Adipocyte (in vitro differentiated cells): ENCODE results near the gene COPS9.

Experiments
- DNase-seq: peaks from one replicate; pipeline ENCODE4 v3.0.0-alpha.2; 2015; ENCODE audit warnings: low read depth
- H3K27me3 ChIP-seq: replicated peaks from 2 replicates; pipeline ENCODE4 v1.7.0; 2013; ENCODE audit warnings: mild to moderate bottlenecking, low read length, moderate library complexity; ENCODE audit not compliant: control insufficient read depth, insufficient read depth
- H3K36me3 ChIP-seq: 2 replicates; pipeline ENCODE4 v1.7.0; 2013; ENCODE audit warnings: low read length, mild to moderate bottlenecking, moderate library complexity; ENCODE audit not compliant: control insufficient read depth, insufficient read depth, severe bottlenecking
- H3K4me1 ChIP-seq: 2 replicates; pipeline ENCODE4 v1.7.0; 2013; ENCODE audit warnings: mild to moderate bottlenecking, low read length, moderate library complexity; ENCODE audit not compliant: control insufficient read depth, insufficient read depth
- H3K4me3 ChIP-seq: 2 replicates; pipeline ENCODE4 v1.7.0; 2013; ENCODE audit warnings: mild to moderate bottlenecking, low read length, moderate library complexity
- H3K9ac ChIP-seq: 2 replicates; pipeline ENCODE4 v1.7.0; 2013; ENCODE audit warnings: mild to moderate bottlenecking, low read length, moderate library complexity
- H3K9me3 ChIP-seq: 2 replicates; pipeline ENCODE4 v1.7.0; 2013; ENCODE audit warnings: mild to moderate bottlenecking, low read length, moderate library complexity; ENCODE audit not compliant: control insufficient read depth

COPS9 gene

DNA sequence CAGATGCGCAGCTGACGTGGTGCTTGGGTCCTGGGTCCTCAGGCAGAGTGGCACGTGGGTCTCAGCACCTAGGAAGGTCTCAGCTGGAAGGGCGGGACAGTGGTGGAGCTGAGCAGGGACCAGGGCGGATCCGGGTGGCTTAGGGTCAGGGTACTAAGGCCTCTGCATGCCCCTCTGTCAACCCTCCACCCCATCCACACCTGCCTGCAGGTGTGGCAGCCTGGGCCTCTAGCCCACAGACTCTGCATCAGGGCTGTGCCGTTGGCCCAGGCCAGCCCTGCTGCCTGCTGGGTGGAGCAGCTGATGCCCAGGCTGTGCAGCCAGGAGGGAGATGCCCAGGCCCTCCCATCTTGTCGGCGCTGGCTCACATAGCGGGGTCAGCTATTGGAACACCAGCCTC, 28.9 kb upstream of the COPS9 start:
- no peaks in the 10 kb centered on the region for H3K9me3 ChIP-seq
- no peak for DNase-seq
- H3K4me1 ChIP-seq: no peaks in the 10 kb centered on the region
- peaks cover 39% of the 10 kb centered on the region for H3K27me3 ChIP-seq
- no peak overlapping the region for H3K4me3 ChIP-seq
- no peaks in the 10 kb centered on the region for H3K36me3 ChIP-seq
- no peak overlapping the region for H3K9ac ChIP-seq

DNA sequence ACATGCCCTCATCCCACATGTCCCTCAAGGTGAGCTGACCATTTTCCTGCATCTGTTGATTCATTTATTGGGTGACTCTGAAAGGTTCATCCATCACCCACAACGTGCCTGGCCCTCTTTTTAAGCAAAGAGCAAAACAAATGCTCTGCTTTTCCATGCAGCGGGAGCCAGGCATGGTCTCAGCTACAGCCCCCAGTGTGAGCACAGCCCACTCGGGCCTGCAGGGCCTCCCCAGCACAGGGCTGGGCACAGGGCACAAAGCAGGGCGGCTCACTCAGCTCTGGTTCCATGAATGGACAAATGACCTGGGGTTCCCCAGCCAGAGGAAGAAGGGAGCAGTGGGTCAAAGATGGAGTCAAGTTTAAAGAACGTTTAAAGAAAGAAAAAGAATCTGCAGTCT, 28.5 kb upstream of the COPS9 start:
- Histone ChIP-seq H3K4me1 (no peaks in the 10 kb centered on the region), H3K9me3 (no peaks in the 10 kb centered on the region), H3K36me3 (no peaks in the 10 kb centered on the region), H3K27me3 (peaks cover 38% of the 10 kb centered on the region), H3K9ac (no peak overlapping the region), H3K4me3 (no peak overlapping the region)
- DNase-seq: no peak

DNA sequence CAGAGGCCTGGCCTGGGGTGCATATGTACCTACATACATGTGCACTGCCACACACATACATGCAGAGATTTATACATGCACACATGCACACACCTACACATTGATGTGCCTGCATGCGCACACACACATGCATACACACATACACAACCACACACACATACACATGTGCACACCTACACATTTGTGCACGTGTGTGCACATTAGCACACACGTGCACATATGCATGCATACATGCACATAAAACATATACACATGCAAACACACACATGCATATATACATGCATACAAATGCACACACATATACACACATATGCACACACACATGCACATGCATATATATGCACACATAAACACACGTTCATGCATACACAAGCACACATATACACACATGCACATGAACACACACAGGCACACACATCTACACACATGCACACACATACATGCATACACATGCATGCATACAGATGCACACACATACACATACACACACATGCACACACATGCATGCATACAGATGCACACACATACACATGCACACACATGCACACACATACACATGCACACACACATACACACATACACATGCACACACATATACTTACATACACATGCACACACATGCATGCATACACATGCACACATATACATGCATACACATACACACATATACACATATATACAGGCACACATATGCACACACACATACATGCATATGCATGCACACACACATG, 27.9 kb upstream of the COPS9 start:
- H3K27me3 ChIP-seq: peaks cover 38% of the 10 kb centered on the region
- no peak overlapping the region for H3K4me3 ChIP-seq
- H3K4me1 ChIP-seq: no peaks in the 10 kb centered on the region
- H3K36me3 ChIP-seq: no peaks in the 10 kb centered on the region
- no peak for DNase-seq
- H3K9me3 ChIP-seq: no peaks in the 10 kb centered on the region
- no peak overlapping the region for H3K9ac ChIP-seq

DNA sequence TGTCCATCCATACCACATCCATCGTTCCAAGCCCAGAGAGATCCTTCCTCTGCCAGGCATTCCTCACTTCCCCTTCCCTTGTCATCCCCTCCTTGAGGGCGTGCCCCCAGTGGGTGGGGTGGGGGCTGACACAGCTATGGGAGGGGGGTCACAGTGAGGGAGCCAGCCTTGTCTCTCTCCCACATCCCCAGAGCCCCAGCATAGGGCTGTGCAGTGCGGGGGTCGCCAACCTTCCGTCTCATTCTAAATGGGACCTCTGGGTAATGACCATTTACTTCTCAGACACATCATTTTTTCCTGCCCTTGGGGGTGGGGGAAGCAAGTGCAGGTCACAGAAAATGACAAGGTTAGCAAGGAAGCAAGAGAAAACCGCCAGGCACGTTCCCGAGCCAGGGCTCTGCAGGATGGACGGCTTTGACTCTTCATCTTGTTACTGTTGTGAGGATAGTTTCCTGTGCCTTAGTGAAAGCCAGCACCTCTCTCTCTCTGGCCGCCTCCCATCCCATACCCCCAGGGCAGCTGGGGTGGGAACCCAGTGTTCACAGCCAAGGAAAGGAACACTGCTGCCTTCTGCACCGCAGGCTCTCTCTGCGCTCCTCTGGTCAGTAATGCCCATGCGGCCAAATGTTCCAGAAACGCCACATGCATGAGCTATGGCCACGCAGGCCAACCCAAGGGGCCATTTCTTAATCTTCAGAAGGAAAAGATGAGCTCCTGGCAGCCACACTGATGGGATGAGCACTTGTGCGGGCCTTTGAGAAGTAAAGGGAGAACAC, 27.0 kb upstream of the COPS9 start:
- no peak for DNase-seq
- Histone ChIP-seq H3K9me3 (no peaks in the 10 kb centered on the region), H3K4me3 (no peak overlapping the region)

DNA sequence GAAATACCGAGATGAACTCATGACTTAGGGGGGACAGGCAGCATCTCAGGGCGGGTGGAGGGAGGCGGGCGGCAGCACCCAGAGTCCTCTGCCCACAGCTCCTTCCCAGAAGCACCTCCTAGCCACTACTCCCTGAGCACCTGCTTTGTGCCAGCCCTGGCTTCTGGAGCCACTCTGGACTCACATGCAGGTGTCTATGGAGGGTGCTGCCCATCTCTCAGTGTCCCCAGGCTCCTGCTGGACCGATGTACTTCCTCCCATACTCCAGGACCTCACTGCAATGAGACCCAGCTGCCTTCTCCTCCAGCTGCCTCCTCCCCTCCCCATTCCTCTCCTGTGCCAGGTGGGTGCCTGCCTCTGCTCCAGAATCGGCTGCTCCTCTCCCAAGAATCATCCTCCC, 26.4 kb upstream of the COPS9 start:
- H3K4me3 ChIP-seq: no peak overlapping the region
- no peak for DNase-seq
- H3K9ac ChIP-seq: no peak overlapping the region
- no peaks in the 10 kb centered on the region for H3K9me3 ChIP-seq
- H3K4me1 ChIP-seq: no peaks in the 10 kb centered on the region
- H3K27me3 ChIP-seq: peaks cover 33% of the 10 kb centered on the region
- H3K36me3 ChIP-seq: no peaks in the 10 kb centered on the region

More for the DNA sequence above, 27.0 kb upstream of the COPS9 start:
- H3K9ac ChIP-seq: no peak overlapping the region
- H3K4me1 ChIP-seq: no peaks in the 10 kb centered on the region
- H3K36me3 ChIP-seq: no peaks in the 10 kb centered on the region
- H3K27me3 ChIP-seq: peaks cover 38% of the 10 kb centered on the region

DNA sequence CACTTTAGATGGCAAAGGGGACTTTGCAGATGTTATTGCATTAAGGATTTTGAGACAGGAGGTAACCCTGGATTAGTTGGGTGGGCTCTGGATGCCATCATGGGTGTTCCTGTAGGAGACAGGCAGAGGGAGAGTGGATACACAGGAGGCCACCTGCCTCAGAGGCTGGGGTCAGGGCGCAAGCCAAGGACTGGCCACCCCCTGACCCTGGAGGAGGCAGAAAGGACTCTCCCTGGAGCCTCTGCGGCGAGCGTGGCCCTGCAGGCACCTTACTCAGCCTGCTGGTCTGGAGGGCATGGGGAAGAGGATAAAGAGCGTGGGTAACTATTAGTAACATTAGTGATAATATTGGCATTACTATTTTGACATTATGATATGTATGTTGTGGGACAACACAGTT, 25.9 kb upstream of the COPS9 start:
- DNase-seq: no peak
- H3K36me3 ChIP-seq: no peaks in the 10 kb centered on the region
- no peak overlapping the region for H3K9ac ChIP-seq
- H3K9me3 ChIP-seq: no peaks in the 10 kb centered on the region
- H3K4me3 ChIP-seq: no peak overlapping the region
- peaks cover 34% of the 10 kb centered on the region for H3K27me3 ChIP-seq
- H3K4me1 ChIP-seq: no peaks in the 10 kb centered on the region

DNA sequence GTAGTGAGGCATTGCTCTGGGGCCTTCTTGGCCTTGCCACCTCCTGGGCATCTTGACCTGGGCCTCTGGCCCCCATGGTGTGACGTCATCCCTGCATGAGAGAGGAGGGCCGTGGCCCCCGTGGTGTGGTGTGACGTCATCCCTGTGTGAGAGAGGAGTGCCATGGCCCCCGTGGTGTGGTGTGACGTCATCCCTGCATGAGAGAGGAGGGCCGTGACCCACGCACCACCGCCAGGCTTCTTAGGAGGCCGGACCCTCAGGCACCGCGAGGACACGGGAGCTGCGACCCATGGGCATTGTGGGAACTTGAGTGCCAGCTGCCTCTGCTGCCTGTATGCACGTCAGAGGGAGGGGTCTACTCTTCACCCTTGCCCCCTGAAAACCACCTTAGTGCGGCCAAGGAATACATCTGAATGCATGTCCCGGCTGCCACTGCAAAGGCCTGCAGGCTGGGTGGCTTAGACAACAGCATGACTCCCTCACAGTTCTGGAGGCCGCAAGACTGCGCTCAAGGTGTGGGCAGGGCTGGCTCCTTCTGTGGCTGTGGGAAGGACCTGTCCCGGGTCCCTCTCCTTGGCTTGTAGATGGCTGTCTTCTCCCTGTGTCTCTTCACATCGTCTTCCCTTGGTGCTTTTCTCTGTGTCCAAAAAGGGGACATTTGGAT, 25.1 kb upstream of the COPS9 start:
- H3K4me1 ChIP-seq: no peaks in the 10 kb centered on the region
- H3K27me3 ChIP-seq: peaks cover 37% of the 10 kb centered on the region
- no peak for DNase-seq
- no peaks in the 10 kb centered on the region for H3K9me3 ChIP-seq
- H3K9ac ChIP-seq: no peak overlapping the region
- no peaks in the 10 kb centered on the region for H3K36me3 ChIP-seq
- H3K4me3 ChIP-seq: no peak overlapping the region

DNA sequence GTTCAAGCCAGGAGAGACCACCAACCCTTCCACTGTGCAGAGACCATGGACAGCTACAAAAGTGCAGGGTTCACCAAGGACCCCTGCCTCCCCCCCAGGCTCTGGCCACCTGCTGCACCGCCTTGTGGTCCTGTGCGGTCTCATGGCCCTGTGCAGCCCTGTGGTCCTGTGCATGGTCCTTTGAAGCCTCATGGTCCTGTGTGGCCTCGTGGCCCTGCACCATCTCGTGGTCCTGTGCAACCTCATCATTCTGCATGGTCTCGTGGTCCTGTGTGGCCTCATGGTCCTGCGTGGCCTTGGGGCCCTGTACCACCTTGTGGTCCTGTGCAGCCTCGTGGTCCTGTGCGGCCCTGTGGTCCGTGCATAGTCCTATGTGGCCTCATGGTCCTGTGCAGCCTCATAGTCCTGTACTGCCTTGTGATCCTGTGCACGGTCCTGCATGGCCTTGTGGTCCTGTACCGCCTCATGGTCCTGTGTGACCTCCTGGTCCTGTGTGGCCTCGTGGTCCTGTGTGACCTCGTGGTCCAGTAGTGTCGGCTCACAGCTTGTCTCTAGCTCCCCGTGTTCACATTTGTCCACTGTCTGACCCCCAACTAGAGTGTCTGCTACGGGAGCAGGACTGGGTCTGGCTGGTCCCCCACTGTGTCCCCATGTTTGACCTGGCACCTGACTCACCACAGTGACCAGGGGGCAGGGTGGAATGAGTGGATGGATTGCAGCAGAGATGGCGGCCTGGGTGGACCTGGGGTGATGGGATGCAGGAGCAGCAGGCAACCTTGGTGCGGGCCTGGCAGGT, 24.4 kb upstream of the COPS9 start:
- H3K4me3 ChIP-seq: no peak overlapping the region
- DNase-seq: no peak
- no peak overlapping the region for H3K9ac ChIP-seq
- no peaks in the 10 kb centered on the region for H3K4me1 ChIP-seq
- no peaks in the 10 kb centered on the region for H3K36me3 ChIP-seq
- H3K27me3 ChIP-seq: peaks cover 40% of the 10 kb centered on the region
- no peaks in the 10 kb centered on the region for H3K9me3 ChIP-seq

DNA sequence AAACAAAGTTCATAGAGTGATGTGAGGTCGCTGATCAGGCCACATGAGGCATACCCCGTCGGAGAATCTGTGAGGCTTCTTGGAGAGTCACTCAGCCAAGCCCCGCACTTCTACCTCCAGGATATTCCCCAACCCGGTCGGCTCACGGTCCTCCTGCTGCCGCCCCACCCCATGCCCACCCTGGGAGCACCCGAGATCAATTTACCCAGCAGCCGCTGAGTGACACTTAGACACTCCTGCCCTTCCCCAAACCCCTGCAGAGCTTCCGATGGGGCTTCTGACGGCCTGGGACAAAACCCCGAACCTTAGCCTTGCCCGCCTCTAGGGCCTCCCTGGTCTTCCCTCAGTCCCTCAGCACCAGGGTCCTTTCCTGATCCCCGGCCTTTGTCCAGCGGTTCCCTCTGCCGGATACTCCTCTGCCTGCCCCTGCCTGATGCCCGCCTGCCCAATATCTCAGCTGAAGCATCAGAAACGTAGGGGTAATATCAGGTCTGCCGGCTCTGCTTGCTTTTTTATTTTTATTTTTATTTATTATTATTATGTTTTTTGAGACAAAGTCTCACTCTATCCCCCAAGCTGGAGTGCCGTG, 23.2 kb upstream of the COPS9 start:
- DNase-seq: no peak
- Histone ChIP-seq H3K4me1 (no peaks in the 10 kb centered on the region), H3K27me3 (peaks cover 48% of the 10 kb centered on the region), H3K9ac (no peak overlapping the region), H3K4me3 (no peak overlapping the region), H3K36me3 (no peaks in the 10 kb centered on the region), H3K9me3 (no peaks in the 10 kb centered on the region)

DNA sequence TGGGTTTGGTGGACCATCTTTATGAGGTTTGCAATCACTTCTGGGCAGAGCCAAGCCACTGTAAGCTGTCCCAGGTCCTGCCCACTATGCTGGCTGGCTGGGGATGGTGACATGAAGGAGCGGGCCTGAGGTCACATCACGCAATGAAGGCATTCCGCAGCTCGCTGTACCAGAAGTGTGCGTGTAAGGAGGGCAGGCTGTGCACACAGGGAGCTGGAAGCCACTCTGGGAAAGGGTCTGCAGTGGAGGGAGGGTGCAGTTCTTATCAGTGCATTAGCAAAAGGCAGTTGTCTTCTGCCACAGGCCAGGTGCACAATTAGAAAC, 21.0 kb upstream of the COPS9 start:
- Histone ChIP-seq H3K36me3 (no peaks in the 10 kb centered on the region), H3K27me3 (peaks cover 56% of the 10 kb centered on the region), H3K9ac (no peak overlapping the region), H3K4me1 (no peaks in the 10 kb centered on the region), H3K9me3 (peaks cover 16% of the 10 kb centered on the region), H3K4me3 (no peak overlapping the region)
- DNase-seq: no peak
